ENCODE data around the gene THAP2.
A peak's percentile ranks its signal among the peaks of the same experiment; 100 is the strongest.
"Not testable (repeated sequence)": the region's sequence is repeated elsewhere in the genome, so short reads cannot be mapped to it uniquely, and the experiment has no call there.

THAP2 gene

DNA sequence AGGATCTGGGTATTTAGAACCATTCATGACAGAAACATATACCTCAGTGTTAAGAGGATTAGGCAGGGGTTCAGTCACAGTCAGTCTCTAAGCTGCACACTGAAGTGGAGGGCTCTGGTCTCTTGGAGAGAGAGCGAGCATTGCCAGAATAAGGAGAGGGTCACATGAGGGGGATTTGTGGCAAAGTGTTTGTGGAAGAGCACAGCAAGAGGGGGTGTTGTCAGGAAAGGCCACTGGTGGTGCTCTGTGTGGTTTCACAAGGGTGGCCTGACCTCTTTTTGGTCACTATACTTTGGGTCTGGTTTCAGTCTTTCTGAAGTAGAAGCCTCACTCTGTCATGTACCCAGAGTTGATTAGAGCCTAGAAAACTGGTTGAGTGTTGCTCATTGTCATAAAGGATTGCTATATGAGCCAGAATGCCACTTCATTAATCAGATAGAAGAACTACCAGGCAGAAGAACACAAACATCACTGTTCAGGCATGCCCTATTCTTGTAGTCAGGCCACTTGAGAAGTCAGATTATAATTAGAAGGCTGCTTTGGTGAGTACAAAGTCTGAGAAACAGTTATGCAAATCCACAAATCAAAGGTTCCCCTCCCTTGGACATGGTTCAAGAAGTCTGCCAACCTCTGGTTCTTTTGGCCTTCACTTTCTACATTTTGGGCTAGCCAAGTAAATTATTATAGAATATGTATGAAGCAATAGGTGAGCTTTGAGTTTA lies 30.2 kb downstream of the THAP2 start:
- no peak for DNase-seq (ENCODE audit: low read depth, low spot score)
- peak overlapping the region; percentile 38 for H3K27ac ChIP-seq

DNA sequence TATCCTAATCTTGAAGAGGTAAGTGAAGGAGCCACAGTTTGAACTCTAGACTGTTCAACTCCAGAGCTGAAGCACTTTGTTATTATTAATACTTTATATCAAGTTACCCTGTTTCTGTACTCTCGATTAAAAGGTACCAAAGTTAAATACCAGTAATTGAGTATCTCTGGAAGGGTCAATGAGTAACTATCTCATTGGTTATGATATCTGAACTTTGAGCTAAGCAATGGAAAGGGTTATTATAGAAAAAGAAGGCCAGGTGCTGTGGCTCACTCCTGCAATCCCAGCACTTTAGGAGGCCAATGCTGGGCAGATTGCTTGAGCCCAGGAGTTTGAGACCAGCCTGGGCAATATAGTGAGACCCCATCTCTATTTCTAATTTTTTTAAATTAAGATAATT lies 31.7 kb downstream of the THAP2 start:
- no peak for DNase-seq (ENCODE audit: low read depth, low spot score)
- H3K27ac ChIP-seq, result no peak overlapping the region

DNA sequence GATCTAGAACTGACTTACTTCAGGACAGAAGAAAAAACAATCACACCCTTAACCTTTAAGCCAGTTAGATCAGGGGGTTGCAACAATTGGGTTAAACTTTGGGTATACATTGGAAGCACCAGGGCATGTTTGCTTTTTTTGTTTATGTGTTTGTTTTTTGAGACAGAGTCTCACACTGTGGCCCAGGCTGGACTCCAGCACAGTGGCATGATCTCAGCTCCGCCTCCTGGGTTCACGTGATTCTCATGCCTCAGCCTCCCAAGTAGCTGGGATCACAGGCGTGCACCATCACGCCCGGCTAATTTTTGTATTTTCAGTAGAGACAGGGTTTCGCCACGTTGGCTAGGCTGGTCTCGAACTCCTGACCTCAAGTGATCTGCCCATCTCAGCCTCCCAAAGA lies 38.1 kb downstream of the THAP2 start:
- DNase-seq (ENCODE audit: low read depth, low spot score), result not testable (repeated sequence)
- H3K27ac ChIP-seq, result peak overlapping the region; percentile 42

DNA sequence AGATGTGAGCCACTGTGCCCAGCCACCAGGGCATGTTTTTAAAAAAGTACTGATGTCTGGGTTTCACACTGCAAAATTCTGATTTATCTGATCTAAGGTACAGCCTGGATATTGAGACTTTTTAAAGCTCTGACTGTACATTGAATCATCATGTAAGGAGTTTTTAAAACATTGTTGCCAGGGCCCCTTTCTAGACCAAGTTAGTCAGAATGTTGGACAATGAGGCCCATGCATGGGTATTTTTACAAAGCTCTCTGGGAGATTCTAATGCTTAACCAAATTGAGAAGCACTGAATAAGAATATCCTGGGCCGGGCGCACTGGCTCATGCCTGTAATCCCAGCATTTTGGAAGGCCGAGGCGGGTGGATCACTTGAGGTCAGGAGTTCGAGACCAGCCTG lies 38.5 kb downstream of the THAP2 start:
- peak overlapping the region; percentile 42 for H3K27ac ChIP-seq
- DNase-seq (ENCODE audit: low read depth, low spot score), result no peak

- no peak for DNase-seq (ENCODE audit: low read depth, low spot score)
- peak overlapping the region; percentile 42 for H3K27ac ChIP-seq
Measured at GRCh38 chr12:71703206-71703605, 39.1 kb downstream of the THAP2 start.

DNA sequence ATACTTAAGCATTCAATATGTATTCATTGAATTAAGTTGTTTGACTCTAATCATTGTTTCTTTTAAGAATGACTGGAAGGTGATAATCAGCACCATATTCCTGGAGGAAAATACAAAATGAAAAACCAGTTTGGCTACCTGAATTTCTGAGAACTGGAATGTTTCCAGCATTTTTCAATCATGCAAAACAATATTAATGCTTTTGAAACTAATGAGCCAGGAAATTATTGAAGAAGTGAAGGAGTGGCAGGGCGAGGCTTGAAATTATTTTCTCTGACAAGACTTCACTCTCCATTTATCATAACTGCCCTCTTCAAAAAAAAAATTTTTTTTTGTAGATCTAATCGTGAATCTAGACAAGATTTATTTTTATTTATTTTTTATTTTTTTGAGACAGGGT lies 40.8 kb downstream of the THAP2 start:
- no peak for DNase-seq (ENCODE audit: low read depth, low spot score)
- no peak overlapping the region for H3K27ac ChIP-seq

DNA sequence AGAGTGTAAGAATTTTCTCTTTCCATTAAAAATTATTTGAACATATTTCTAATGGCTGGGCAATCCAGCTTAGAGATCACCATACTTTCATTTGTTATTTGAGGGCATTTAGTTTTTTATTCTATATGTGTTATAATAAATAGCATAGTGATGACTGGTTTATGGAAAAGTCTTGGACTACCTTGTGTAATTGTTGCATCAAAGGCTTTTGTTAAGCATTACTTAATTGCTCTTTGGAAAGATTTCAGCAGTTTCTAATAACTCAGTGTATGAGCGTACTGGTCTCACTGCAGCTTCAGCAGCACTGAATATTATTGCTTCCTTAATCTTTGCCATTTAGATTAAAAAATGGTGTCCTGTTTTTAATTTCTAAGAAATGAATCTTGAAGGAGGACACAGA lies 44.6 kb downstream of the THAP2 start:
- DNase-seq (ENCODE audit: low read depth, low spot score), result no peak
- peak overlapping the region; percentile 22 for H3K27ac ChIP-seq

DNA sequence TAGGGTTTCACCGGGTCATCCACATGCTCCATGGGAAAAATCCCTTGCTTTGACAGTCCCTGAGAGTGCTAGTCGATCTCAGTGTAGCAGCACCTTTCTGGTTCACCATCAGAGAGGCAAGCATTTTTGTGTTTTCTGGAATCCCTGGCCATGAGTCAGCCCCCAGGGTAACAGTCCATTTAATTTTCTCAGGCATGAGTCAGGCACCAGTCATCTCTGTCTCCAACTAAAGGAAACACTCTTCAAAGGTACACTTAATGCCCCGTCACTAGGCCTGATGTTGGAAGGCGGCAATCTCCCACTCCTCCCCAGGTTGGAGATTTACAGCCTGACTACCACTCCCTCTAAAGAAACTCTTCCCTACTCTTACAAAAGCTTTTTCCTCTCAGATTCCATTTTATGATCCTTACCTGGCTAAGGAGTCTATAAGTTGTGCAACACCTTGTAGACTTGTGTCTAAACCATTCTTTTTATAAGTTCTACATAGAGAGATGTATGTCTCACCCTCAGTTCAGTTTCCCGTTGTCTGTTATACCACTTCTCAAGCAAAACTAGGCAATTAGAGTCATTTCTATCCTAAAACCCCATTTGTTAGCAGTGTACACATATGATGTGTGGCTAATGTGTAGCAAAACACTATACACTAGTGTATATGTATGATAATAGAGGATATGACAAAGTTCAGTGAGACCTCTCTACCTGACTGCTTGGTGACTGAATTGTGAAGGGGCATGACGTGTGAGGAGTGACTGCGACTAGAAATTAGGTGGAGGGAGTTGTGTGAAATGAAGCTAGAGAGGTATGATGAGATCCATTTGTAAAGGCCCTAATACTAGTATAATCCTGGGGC lies 46.4 kb downstream of the THAP2 start:
- peak overlapping the region; percentile 86 for H3K27ac ChIP-seq
- DNase-seq (ENCODE audit: low read depth, low spot score), result peak; percentile 86

DNA sequence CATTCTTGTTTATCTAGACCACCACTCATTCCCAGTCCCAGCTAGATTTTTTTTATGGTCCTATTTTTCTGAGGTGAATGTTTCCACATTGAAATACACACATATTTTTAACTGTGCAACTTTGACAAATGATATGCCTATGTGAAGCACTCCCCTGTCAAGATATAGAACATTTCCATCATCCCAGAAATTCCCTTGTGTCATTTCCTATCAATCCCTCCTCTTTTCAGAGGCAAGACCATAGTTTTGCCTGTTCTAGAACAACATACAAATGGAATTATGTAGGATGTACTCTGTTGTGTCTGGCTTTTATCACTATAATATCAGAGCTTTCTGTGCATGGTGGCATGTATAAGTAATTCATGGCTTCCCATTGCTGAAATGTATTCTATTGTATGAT lies 54.5 kb downstream of the THAP2 start:
- no peak overlapping the region for H3K27ac ChIP-seq
- no peak for DNase-seq (ENCODE audit: low read depth, low spot score)

DNA sequence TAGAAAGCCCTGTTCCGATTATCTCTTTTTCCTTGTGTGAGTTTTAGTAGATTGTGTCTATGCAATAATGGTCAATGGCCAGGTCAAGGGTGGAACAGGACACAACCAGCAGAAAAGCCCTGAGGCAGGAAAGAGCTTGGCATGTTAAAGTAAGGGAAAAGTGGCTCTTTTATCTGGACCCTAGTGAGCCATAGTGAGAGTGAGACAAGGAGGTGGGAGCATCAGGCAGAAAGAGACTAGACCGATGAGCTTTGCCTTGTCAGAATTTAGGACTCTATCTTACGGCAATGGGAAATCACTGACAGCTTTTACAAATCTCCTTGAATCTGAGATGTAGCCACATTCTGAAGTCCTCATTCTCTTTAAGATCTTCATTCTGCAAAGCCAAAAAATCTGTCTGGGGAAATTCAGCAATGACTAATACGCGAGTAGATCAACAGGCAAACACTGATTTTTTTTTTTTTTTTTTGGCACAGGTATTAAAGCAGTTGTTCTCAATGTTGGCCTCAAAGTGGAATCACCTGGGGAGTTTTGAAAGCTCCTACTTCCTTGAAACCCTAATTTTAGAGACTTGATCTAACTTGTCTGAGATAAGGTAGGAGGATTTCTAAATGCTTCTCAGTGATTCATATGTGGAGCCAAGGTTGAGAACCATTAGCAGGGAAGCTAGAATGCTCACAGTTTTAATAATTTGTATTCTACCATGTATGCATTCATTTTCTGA lies 55.7 kb downstream of the THAP2 start:
- H3K27ac ChIP-seq, result peak overlapping the region; percentile 50

GRCh38 chr12:71721783-71722505 lies 57.8 kb downstream of the THAP2 start:
- DNase-seq (ENCODE audit: low read depth, low spot score), result no peak

More for the DNA sequence above, 55.7 kb downstream of the THAP2 start:
- peak; percentile 87 for DNase-seq (ENCODE audit: low read depth, low spot score)

GRCh38 chr12:71725011-71725410 lies 60.9 kb downstream of the THAP2 start:
- no peak for DNase-seq (ENCODE audit: low read depth, low spot score)
- no peak overlapping the region for H3K27ac ChIP-seq

More at GRCh38 chr12:71721783-71722505, 57.8 kb downstream of the THAP2 start:
- no peak overlapping the region for H3K27ac ChIP-seq

DNA sequence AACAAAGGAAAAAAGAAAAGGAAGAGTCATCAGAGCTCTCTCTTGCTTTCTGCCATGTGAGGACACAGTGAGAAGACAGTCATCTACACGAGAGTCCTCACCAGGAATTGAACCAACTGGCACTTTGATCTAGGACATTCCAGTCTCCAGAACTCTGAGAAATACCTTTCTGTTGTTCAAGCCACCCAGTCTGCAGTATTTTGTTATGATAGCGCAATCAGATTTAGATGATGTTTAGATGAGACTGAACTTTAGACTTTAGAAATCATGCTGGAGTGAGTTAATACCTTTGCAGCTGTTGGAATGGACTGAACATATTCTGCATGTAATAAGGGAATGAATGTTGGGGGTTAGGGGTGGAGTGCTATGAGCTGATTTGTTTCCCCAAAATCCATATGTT lies 62.4 kb downstream of the THAP2 start:
- H3K27ac ChIP-seq, result no peak overlapping the region
- no peak for DNase-seq (ENCODE audit: low read depth, low spot score)

DNA sequence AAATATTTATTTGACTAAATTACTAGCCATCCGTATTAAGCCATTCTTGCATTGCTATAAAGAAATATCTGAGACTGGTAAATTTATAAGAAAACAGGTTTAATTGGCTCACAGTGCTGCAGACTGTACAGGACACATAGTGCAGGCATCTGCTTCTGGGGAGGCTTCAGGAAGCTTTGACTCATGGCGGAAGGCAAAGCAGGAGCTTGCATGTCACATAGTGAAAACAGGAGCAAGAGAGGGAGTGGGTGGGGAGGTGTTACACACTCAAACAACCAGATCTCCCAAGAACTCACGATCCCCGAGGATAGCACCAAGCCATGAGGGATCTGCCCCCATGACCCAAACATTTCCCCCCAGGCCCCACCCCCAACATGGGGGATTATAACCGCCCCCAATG lies 63.9 kb downstream of the THAP2 start:
- no peak for DNase-seq (ENCODE audit: low read depth, low spot score)
- no peak overlapping the region for H3K27ac ChIP-seq

Measured in epithelial cell of prostate (primary cell).